Choroid plexus epithelial cell (primary cell): Measurements from ENCODE around the gene ADD3.

Experiments
- DNase-seq: peaks from one replicate; pipeline ENCODE4 v3.0.0-alpha.2; 2010; ENCODE audit warnings: low read depth
- H3K4me3 ChIP-seq: 2 replicates; pipeline ENCODE4 v1.5.1; 2011; ENCODE audit warnings: low read depth, mild to moderate bottlenecking, control low read depth, low read length, moderate library complexity
- CTCF ChIP-seq: conservative IDR thresholded peaks from 2 replicates; pipeline ENCODE4 v1.5.1; 2011; ENCODE audit warnings: low read depth, mild to moderate bottlenecking, control low read depth, inconsistent platforms, low read length, moderate library complexity

Gene ADD3

DNA sequence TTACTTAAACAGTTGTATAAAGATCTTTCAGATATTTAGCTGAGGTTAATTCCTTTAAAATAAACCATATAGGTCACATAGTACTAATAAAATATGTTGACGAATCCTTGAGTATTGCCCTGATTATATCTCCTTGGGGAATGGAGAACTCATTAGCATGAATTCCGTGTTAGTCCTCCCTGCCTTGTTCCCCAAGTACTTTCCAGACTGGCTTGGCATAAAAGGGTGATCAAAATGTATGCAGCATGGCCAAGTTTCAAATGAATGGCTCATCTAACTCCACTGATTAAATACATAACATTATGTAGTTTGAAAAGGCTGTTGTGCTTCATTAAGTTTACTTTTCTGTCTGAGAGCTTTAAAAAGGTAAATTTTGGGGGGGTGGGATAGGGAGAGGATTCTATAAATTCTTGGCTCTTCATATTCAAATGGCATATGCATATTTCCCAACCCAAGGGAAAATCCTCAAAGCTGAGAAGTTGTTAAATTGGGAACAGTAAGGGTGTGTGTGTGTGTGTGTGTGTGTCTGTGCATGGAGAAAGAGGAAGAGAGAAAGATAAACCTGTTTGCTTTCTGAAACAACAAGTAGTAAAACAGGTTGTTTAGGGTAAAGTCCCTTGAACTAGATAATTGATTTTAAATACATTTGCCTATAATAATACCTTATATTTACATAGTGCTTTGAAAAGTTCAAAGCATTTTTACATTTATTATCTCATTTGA is 4.8 kb upstream of the ADD3 start:
- no peak for TF ChIP-seq CTCF
- DNase-seq = no peak
- no peak overlapping the region for H3K4me3 ChIP-seq

DNA sequence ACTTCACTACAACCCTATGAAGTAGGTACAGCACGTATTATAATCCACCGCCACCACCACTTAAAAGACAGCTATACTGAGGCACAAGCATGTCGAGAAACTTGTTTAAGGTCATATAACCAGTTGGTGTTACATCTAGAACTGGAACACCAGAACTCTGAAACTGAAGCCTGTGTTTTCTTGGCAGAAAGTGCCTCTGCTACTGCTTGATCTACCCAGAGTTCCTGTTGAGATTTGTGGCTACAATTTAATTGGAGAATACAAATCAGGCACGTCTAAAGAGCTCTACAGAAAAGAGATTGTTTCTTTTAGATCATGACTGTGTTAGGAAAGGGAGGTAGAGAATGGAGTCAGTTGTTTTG is 4.3 kb upstream of the ADD3 start:
- no peak overlapping the region for H3K4me3 ChIP-seq
- TF ChIP-seq CTCF = no peak
- no peak for DNase-seq

GRCh38 chr10:110005719-110006118 is 2.1 kb upstream of the ADD3 start:
- DNase-seq = peak; percentile 89
- no peak for TF ChIP-seq CTCF
- H3K4me3 ChIP-seq = peak overlapping the region; percentile 82

- no peak for TF ChIP-seq CTCF
- H3K4me3 ChIP-seq = peak overlapping the region; percentile 82
- peak; percentile 64 for DNase-seq
Observed at GRCh38 chr10:110006358-110007160, 1.2 kb upstream of the ADD3 start.

- no peak for TF ChIP-seq CTCF
- peak overlapping the region; percentile 82 for H3K4me3 ChIP-seq
- DNase-seq = peak; percentile 48
Observed at GRCh38 chr10:110007161-110007700, 553 bp upstream of the ADD3 start.

- peak; percentile 25 for DNase-seq
- peak overlapping the region; percentile 82 for H3K4me3 ChIP-seq
- no peak for TF ChIP-seq CTCF
Observed at GRCh38 chr10:110008518-110009339, 945 bp downstream of the ADD3 start.
